Tibial artery (tissue), 4 donors: ENCODE data around the gene PLAGL1.

Experiments
- DNase-seq, 2 donors: peaks; one replicate each; pipeline ENCODE4 v3.0.0-alpha.2; 2019
- H3K27ac ChIP-seq, 2 donors: fragments of 200-600 bp; sonication (generic) in 1 of 2; 1 replicate in 1 of 2; 2 replicates in 1 of 2; pipeline ENCODE4 v1.5.1; 2018 to 2019; ENCODE audit warnings: mild to moderate bottlenecking in 1 of 2
- H3K27me3 ChIP-seq, 2 donors: fragments of 200-600 bp; sonication (generic) in 1 of 2; one replicate each; pipeline versions ENCODE4 v1.5.1 to v1.6.0; 2016 to 2019
- H3K36me3 ChIP-seq, 3 donors: fragments of 200-600 bp; sonication (generic) in 2 of 3; one replicate each; pipeline ENCODE4 v1.5.1; 2016 to 2019; ENCODE audit warnings: mild to moderate bottlenecking in 2 of 3
- H3K4me1 ChIP-seq, 4 donors: fragments of 200-600 bp; sonication (generic) in 2 of 4; 1 replicate in 3 of 4; 2 replicates in 1 of 4; pipeline ENCODE4 v1.5.1; 2016 to 2019
- H3K4me3 ChIP-seq, 2 donors: fragments of 200-600 bp; sonication (generic) in 1 of 2; 1 replicate in 1 of 2; 2 replicates in 1 of 2; pipeline ENCODE4 v1.5.1; 2018 to 2019; ENCODE audit warnings: mild to moderate bottlenecking in 2 of 2
- H3K9me3 ChIP-seq, 3 donors: fragments of 200-600 bp; sonication (generic) in 1 of 3; one replicate each; pipeline ENCODE4 v1.5.1; 2016 to 2019
- intact Hi-C: fragments of 100-400 bp; cut with DNase I; formaldehyde crosslinking; loops from one replicate; pipeline ENCODE4 v1.15.0; 2023; ENCODE audit warnings: low total_unique reads
- TF ChIP-seq, protein P1 (sequence below), 2 experiments: fragments of 200-600 bp in 1 of 2; fragments of 450-650 bp in 1 of 2; IDR thresholded peaks; one replicate each; pipeline ENCODE4 v1.5.1; 2017 to 2019; ENCODE audit warnings: antibody characterized with exemption in 2 of 2, mild to moderate bottlenecking in 1 of 2, moderate library complexity in 1 of 2

PLAGL1 gene

DNA sequence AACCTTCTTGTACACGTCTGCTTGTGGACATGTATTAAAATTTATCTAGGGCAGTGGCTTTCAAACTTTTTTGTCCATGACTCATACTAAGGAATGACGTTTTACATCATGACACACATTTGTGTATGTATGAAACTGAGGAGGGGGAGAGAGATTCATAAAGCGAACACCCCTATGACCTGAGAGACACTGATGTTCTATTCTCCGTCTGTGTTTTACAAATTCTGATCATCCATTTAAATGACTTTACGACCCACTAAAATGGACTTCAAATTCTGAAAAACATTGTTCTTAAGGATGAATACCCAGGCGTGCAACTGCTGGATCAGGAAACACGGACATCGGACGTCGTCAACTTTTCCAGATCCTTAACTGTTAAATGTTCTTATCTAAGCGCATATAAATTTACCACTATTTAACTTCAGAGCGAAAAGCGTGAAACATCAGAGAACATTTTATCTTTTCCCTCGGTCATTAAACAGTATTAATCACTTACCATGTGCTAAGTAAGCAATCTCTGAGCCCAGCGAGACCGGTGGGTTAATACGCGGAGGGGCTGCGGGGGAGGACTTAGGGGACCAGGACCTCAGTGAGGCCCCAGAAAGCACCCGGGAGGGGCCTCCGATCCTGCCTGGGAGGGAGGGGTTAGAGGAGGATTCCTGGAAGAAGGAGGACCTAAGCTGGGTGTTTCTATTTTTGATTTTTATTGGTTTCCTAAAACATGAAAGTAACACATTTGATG, 1.2 kb downstream of the PLAGL1 start:
- TF ChIP-seq, protein P1, sequence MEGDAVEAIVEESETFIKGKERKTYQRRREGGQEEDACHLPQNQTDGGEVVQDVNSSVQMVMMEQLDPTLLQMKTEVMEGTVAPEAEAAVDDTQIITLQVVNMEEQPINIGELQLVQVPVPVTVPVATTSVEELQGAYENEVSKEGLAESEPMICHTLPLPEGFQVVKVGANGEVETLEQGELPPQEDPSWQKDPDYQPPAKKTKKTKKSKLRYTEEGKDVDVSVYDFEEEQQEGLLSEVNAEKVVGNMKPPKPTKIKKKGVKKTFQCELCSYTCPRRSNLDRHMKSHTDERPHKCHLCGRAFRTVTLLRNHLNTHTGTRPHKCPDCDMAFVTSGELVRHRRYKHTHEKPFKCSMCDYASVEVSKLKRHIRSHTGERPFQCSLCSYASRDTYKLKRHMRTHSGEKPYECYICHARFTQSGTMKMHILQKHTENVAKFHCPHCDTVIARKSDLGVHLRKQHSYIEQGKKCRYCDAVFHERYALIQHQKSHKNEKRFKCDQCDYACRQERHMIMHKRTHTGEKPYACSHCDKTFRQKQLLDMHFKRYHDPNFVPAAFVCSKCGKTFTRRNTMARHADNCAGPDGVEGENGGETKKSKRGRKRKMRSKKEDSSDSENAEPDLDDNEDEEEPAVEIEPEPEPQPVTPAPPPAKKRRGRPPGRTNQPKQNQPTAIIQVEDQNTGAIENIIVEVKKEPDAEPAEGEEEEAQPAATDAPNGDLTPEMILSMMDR (IDR thresholded peaks at IDR 0.05), result no peak
- DNase-seq, result peak in 1 of 2 donors; percentile 67
- Histone ChIP-seq H3K36me3 (no peaks in the 10 kb centered on the region), H3K9me3 (no peaks in the 10 kb centered on the region), H3K27ac (peak overlapping the region; percentile 74 to 75), H3K4me3 (peak overlapping the region; percentile 61 to 62), H3K27me3 (no peaks in the 10 kb centered on the region), H3K4me1 (peaks cover 0 to 5% (median 0%) of the 10 kb centered on the region in 4 donors)
- intact Hi-C loops, result no loop called here

DNA sequence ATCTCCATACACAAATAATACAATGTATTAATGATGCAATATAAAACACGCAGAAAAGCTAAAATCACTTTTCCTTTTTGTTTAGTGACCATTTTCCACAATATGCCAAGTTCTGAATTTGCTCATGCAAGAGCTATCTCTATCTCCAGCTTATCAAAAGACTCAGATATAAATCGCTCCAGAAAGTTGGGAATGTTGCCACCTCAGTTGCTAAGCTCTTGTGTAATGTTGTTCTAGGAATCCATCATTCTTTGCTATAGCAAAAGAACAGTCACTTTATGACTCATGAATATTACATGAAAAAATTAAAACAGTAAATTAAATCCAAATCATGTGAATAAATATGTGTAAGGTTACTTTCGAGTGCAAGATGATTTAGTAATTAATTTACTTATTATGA, 8.7 kb downstream of the PLAGL1 start:
- H3K4me3 ChIP-seq, result no peak overlapping the region
- no peaks in the 10 kb centered on the region for H3K9me3 ChIP-seq
- TF ChIP-seq, protein P1 (IDR thresholded peaks at IDR 0.05), result no peak
- H3K4me1 ChIP-seq, result no peaks in the 10 kb centered on the region
- H3K36me3 ChIP-seq, result no peaks in the 10 kb centered on the region
- intact Hi-C loops, result no loop called here
- DNase-seq, result no peak
- H3K27ac ChIP-seq, result no peak overlapping the region
- H3K27me3 ChIP-seq, result no peaks in the 10 kb centered on the region

DNA sequence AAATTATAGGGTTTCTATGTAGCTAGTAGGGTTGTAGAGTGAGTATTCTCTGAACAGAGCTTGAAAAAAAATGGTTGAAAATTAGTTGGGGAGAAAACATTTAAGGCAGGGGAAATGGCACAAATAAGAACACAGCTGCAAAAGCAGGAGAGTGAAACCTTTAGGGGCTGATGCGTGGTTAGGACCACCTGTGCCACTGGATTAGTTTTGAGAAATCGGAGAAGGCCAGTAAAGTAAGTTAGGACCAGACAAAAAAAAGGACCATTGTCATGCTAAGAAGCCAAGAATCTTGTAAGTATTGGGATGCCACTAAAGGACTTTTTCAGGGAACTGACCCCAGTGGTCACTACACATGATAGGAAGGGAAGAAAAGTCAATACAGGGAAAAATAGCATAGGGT, 9.4 kb downstream of the PLAGL1 start:
- Histone ChIP-seq H3K27ac (no peak overlapping the region), H3K27me3 (no peaks in the 10 kb centered on the region), H3K4me1 (no peaks in the 10 kb centered on the region), H3K9me3 (no peaks in the 10 kb centered on the region), H3K36me3 (no peaks in the 10 kb centered on the region), H3K4me3 (no peak overlapping the region)
- intact Hi-C loops, result no loop called here
- TF ChIP-seq, protein P1 (IDR thresholded peaks at IDR 0.05), result no peak
- DNase-seq, result no peak

DNA sequence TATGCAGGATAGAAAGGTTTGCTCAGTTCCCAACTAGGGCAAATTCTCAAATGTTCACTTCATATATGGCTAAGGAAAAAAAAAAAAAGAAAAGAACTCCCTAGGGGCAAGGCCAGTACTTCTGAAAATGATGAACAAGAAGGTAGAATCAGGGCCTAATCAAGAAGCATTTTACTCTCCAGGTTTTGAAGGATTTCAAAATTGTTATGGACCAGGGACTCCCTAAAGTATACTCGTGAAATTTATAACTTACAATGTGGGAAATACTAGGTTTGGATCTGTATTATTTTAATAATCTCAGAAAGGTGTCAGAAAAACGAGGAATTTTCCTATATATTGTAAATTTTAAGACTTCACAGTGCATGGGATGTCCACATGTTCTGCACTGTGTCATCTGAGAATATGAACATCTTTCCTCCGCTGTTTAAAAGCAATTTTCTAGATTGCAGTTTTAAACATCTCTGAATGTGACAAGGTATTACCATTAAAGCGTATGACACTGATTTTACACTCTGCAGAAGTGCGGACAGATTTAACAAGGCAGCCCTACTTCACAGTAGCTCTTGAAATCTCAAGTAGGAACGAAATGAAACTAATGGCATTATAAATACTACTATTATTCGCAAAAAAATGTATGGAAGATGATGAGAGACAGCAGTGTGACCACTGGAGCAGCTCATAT, 14.0 kb downstream of the PLAGL1 start:
- TF ChIP-seq, protein P1 (IDR thresholded peaks at IDR 0.05), result no peak
- no peak for DNase-seq
- H3K27me3 ChIP-seq, result no peaks in the 10 kb centered on the region
- no peaks in the 10 kb centered on the region for H3K9me3 ChIP-seq
- intact Hi-C loops, result no loop called here
- no peak overlapping the region for H3K4me3 ChIP-seq
- H3K4me1 ChIP-seq, result no peaks in the 10 kb centered on the region
- no peaks in the 10 kb centered on the region for H3K36me3 ChIP-seq
- H3K27ac ChIP-seq, result no peak overlapping the region

DNA sequence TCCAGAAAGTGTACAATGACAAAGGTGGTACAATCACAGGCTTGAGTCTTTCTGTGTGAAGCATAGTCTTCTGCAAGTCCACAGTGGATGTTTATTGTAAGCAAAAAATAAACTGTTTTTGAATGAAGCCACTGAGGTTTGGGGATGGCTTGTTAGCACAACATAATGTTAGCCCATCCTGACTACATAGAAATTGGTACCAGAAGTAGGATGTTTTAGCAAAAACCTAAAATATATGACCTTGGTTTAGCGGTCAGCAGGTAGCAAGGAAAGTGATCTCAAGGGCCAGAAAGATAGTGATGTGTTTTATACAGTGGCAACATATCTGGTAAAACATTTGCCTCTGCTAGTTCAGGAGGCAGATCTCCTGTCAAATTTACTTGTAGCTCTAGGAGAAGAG, 15.8 kb downstream of the PLAGL1 start:
- no peaks in the 10 kb centered on the region for H3K27me3 ChIP-seq
- H3K36me3 ChIP-seq, result no peaks in the 10 kb centered on the region
- no peak overlapping the region for H3K4me3 ChIP-seq
- no peak overlapping the region for H3K27ac ChIP-seq
- no peak for DNase-seq
- intact Hi-C loops, result no loop called here
- TF ChIP-seq, protein P1 (IDR thresholded peaks at IDR 0.05), result no peak
- no peaks in the 10 kb centered on the region for H3K9me3 ChIP-seq
- H3K4me1 ChIP-seq, result no peaks in the 10 kb centered on the region
